Measurements from ENCODE around the gene MAP3K20.
A peak's percentile ranks its signal among the peaks of the same experiment; 100 is the strongest.
"Not testable (repeated sequence)": the region's sequence is repeated elsewhere in the genome, so short reads cannot be mapped to it uniquely, and the experiment has no call there.

MAP3K20 gene

DNA sequence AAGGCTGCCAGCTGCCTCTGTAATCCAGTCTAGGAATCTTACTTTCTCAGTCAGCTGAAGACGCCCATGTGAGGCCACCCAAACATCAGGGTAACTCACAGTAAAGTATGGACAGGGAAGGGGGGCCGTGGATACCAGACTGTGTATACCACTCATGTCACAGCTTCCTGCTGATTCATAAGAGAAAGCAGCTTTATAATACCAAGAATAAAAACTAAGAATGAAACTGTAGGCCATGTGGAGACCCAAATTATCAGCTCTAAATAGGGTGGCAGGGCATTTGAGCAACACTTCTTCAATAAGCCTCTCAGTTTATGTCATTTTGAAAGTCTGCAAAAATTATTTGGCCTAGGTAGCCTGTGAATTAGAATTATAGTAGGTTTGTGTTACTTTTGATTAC lies 164.0 kb downstream of the MAP3K20 start:
- no peak for DNase-seq

DNA sequence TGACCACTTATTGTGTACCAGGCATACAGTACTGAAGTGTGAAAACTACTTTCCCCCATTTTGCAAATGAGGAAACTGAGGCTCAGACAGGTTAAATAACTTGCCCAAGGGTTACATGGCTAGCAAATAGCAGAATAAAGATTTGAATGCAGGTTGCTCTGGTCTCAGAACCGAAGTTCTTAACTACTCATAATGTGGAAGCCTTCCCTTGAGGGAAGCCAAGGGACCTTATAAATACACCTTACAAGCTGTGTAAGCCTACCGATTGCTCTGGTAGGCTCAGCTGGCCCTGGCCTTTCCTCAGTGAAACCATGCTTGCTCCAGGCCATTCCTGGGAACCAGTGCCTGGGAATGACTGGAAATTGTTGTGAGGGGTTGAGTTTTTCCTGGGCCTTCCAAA lies 164.4 kb downstream of the MAP3K20 start:
- DNase-seq: no peak

DNA sequence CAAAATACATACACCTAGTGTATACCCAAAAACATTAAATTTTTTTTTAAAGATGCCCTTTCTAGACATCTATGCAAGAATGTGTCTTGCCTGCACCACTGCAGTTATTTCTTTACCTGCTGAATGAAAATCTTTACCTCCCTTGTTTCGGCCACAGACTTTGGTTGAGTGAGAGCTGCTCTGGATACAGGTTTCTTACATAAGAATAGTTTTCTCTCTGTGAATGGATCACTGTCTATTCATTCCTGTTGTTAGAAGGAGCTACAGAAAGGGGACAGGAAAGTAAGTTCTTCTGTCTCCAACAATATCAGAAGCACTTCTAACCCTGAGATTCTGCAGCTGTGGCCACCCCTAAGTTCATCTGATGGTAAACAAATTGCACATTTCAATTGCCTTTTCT lies 166.0 kb downstream of the MAP3K20 start:
- no peak for DNase-seq

DNA sequence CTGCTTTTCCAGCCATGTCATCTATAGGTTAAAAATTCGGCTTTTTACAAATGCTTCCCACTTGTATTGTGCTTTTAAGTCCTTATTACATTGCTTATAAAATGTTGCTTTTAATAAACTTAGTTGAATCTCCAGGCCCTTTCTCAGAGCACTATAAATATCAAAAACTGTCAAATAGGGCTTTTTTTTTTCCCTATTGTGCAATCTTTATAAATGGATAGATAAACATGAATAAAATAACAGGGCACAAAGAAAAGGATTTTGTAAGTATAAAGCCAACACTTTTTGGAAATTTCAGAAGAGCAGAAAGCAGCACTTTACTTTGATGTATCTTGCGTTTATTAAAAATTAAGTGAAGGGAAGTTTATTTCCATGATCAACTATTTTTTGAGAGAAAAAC lies 171.5 kb downstream of the MAP3K20 start:
- DNase-seq: no peak

DNA sequence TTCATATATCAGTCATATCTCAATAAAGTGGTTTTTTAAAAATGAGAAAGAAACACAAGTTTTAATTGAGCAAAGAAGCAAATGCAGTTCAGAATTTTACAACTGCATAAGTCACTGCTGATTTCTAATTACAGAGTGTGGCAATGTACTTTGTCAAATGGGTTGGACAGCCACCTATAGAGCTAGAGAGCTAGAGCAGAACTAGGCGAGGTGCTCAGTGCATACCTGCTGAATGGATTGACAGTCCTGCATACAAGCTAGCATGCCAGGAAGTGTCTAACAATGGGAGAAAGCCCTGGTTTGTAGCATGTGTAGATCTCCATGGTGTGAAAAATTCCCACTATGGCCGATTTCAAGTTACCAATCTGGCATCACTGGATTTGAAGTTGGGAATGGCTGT lies 172.7 kb downstream of the MAP3K20 start:
- no peak for DNase-seq

DNA sequence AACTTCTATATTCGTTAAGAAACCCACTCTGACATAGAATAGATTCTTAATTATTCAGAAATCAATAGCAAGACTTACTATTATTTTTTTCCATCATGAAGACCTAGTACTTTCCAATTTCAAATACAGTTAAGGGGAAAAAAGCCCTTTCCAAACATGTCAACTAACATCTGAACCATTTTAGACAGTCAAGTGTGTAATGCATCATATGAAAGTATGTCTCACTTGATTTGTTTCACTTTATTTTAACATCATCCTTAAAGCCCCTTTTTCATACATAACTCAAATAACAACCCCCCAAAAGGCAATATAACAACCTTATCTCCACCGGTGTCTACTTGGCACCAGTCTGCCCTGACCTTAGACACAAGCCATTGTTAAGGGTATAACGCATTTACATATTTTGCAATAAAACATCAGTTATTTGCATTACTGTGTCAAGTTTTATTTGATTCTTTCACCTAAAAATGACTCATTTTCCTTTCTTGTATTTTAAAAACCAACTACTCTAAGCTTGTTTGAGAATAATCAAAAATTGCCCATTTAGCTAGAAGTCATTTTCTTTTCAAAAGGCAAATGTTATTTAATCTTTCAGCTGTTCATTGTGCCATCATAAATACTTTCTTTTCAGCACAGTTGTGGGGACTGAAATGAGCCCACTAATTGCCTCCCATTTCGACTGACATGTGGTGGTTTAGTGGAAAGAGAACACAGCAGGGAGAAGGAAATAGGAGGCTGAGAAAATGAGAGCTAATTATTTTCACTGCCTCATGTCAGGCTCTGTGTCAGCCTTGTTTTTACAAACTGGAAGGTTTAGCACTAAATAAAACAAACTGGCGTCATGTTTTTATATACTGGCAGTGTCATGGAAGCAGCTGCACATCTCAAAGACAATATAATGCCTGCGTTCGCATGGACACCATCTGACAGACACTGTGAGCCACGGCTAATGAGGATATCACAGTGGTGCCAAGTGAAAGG lies 174.3 kb downstream of the MAP3K20 start:
- peak; percentile 43 for DNase-seq

DNA sequence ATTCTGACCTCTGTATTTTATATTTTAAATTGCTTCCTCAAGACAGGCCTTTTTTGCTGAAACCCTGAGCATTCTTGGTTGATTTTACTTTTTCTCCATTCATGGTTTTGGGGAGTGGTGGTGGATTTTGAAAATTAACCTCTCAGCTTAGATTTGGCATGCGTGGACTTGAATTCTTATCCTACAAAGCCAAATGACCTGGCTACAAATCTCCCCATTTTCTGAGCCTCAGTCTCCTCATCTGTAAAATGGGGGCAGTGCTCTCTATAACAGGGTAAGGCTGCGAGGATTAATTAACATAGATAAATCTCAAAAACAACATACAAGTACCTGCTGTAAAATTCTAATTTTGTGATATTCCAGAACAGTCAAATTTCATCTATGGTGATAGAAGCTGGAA lies 175.6 kb downstream of the MAP3K20 start:
- DNase-seq: no peak

DNA sequence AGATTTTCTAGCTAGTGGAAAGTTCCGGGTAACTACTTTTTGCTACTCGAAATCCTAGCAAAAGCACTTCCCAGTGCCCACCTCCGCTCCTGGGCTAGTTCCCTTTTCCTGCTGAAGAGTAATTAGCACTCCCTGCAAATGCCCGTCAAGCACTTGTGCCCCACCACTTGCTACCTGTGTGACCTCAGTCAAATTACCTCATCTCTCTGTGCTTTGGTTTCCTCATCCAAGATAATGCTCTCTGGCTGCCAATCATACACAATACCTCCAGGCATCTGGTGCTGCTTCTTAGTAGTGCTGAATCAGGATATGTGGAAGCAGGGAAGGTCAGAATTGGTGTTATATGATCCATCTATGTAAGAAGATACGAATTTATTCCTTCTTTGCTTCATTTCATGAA lies 176.9 kb downstream of the MAP3K20 start:
- DNase-seq: no peak

DNA sequence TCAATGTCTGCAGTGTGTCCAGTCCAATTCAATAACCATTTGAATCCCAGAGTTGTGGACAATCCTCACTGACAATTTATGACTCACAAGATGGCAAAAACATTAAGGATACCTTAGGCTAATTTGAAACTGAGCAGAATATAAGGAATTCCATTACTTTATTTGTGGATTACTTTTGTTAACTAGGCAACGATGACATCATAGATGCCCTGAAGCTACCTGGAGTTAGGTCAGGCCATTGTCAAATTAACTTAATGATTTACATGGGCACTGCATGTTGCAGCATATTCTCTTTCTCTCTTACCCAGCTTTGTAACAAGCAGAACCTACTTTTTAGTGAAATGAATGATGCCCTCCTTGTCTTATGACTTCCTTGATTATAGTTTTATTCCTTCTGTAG lies 179.0 kb downstream of the MAP3K20 start:
- no peak for DNase-seq

DNA sequence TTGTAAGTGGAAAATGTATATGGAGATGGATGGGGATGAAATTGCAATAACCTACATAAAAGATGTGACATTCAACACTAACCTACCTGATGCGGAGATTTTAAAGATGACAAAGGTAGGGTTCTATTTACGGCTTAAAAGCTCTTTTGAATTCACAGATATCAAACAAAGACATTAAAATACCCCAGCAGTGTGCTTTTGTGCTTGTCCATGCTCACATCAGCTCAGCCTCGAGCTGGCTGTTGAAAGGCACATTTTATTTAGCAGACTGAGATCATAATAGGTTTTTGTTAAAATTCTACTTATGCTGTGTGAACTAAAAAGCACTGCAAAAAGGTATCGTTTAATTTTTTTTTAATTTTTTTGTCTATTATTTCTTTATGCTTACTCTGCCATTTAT lies 183.1 kb downstream of the MAP3K20 start:
- DNase-seq: no peak

DNA sequence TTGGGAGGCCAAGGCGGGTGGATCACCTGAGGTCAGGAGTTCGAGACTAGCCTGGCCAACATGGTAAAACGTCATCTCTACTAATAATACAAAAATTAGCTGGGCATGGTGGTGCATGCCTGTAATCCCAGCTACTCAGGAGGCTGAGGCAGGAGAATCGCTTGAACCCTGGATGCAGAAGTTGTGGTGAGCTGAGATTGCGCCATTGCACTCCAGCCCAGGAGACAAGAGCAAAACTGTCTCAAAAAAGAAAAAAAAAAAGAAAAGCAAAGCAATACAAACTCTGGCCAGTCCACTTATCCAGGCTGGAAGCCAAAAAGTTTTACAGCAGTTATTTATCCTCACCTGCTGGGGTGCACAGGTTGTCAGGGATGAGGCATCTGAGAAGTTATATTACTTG lies 186.7 kb downstream of the MAP3K20 start:
- DNase-seq: not testable (repeated sequence)

DNA sequence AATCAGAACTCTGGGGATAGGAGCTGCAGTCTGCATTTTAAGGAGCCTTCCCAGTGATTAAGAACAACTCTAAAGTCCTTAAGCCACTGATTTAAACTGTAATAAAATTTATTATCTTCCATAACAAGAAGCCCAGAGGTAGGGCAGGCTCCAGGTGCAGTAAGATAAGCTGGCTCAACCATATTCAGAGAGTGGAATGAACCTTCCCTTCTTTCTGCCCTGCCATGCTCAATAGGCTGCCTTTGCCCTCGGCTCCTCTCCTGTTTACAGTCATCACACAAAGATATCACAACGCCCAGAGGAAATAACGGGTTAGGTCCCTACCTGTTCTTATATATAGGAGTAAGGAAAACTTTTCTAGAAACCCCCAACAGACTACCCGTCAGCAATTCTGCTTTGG lies 188.5 kb downstream of the MAP3K20 start:
- no peak for DNase-seq

DNA sequence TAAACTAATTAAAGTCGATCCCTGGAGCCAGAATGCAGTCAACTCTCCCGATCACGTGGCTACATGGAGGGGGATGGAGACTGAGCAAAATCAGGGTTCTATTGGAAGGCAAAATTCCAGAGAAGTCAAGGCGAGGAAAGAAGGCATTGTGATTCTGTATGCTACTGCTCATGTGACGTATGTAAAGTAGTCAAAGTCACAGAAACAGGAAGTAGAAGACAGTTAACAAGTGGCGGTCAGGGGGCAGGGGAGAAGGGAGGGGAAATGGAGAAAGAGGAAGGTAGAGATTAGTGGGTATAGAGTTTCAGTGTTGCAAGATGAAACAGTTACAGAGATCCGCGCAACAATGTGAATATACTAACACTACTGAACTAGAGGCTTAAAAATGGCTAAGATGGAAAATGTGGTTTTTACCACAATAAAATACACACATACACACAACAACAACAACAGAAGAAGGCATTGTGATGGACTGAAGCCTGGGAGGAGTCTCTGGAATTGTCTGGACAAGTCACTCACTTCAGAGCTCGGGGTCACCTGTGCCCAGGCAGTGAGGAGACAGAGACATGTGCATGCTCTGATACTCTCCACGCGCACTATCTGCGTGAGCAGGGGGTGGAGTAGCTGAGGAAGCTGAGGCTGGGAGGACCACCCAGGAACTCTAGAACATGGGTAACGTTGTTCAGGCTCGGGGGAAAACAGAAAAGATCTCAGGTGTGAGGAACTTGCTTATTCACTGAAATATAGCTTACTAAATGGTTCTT lies 189.1 kb downstream of the MAP3K20 start:
- no peak for DNase-seq

DNA sequence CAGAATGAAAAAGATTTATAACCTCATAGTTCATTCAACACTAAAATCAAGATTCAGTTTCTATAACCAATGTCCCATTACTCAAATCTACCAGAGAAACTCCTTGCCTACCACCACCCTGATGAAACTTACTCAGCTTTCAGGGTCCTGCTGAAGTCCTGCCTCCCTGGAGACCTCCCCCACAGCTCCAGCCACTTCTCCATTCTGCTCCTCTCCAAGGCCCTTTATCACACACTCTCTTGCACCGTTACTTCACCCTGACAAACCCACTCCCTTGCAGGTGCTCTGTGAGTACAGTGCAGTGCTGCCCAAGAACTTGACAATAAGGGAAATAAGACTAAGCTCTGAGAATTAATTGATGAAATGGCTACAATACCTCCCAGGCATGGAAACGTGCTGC lies 195.5 kb downstream of the MAP3K20 start:
- DNase-seq: no peak

DNA sequence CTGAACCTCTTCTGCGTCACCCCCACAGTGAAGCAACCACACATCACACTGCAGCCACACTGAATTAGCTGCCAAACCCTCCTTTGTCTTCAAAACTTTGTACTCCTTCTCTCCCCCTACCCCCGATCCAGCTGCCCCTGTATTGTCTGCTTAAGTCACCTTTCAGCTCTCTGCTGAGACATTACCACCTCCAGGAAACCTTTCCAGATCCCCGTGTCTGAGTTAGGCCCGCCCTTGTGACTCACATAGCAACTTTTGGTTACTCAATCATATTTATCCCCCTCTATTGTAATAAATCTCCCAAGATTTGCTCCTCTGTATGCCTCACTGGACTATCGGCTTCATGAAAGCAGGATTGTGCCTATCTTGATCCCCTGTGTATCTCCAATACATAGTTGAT lies 196.2 kb downstream of the MAP3K20 start:
- DNase-seq: no peak

DNA sequence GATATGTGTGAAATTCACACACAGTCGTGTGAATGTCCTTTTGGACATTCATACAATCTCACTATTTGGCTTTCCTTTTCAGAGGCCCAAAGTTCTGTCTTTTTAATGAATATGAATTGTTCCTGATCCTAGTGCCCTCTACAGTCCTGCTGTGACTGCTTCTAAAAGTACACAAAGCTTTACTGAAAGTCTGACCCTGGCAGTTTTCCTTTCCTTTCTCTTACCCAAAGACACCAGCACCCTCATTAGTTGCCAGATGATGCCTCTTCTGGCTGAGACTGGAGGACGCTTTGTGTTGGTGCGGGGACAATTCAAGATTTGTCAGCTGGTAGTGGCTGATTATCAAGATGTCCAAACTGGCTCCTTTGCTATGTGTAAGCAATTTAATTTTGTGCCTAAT lies 197.2 kb downstream of the MAP3K20 start:
- DNase-seq: no peak

DNA sequence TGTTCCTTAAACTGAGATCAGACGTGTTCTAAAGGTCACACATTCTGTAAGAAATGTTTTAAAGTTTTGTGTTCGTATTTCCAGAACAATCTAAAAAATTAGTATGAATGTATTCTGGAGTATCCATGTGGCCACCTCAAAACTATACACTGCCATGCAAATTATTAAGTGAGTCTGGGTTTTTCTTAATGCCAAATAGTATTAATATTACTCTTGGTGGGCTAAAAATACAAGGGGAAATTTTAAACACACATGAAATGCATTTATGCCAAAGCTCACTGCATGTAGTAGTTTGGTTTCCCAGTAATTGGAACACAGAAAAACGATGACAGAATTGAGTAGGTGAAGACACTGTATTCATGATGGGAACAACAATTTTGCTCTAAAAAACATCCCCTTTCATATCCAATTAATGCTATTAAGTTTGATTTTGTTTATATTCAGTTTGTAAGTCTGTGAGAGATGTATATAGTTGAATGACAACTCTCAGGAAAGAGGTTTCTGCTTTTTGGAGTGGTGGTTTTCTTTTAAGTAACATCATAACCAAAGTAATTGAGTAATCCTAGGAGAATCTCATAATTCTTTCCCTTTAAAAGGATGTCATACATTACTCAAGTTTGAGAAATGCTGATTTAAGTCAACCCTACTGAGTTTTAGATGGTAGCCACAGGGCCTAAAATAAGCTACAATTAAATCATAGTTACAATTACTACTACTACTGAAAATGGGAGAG lies 203.3 kb downstream of the MAP3K20 start:
- DNase-seq: no peak

DNA sequence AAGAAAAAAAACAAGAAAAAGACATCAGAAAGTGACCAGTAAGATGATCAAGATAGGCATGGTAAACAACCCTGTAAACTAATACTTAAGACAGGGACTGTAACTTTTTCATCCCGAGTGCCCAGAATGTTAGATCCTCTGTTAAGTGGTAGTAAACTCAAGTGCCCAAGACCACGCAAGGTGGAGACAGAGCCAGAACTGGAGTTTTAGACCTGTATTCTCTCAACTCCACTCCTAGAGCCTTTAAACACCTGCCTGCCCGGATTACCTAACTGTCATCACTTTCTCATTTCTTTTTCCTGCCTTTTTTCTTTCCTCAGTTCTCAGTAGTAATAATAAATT lies 203.9 kb downstream of the MAP3K20 start:
- DNase-seq: no peak

DNA sequence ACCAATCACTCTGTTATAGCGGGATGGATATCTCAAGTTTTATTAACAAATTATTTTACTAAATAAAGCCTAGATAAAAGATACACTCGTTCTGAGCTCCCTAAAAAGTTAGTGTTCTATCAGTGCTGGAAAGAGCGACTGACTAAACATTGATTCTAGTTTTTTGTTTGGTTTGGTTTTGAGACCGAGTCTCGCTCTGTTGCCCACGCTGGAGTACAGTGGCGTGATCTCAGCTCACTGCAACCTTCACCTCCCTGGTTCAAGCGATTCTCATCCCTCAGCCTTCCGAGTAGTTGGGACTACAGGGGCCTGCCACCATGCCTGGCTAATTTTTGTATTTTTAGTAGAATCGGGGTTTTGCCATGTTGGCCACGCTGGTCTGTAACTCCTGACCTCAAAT lies 205.2 kb downstream of the MAP3K20 start:
- no peak for DNase-seq

DNA sequence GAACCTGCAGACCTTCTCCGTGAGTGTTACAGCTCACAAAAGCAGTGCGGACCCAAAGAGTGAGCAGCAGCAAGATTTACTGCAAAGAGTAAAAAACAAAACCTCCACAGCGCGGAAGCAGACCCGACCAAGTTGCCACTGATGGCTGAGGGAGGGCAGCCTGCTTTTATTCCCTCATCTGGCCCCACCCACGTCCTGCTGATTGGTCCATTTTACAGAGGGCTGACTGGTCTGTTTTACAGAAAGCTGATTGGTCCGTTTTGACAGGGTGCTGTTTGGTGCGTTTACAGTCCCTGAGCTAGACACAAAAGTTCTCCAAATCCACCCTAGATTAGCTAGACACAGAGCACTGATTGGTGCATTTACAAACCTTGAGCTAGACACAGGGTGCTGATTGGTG lies 206.3 kb downstream of the MAP3K20 start:
- DNase-seq: not testable (repeated sequence)

DNA sequence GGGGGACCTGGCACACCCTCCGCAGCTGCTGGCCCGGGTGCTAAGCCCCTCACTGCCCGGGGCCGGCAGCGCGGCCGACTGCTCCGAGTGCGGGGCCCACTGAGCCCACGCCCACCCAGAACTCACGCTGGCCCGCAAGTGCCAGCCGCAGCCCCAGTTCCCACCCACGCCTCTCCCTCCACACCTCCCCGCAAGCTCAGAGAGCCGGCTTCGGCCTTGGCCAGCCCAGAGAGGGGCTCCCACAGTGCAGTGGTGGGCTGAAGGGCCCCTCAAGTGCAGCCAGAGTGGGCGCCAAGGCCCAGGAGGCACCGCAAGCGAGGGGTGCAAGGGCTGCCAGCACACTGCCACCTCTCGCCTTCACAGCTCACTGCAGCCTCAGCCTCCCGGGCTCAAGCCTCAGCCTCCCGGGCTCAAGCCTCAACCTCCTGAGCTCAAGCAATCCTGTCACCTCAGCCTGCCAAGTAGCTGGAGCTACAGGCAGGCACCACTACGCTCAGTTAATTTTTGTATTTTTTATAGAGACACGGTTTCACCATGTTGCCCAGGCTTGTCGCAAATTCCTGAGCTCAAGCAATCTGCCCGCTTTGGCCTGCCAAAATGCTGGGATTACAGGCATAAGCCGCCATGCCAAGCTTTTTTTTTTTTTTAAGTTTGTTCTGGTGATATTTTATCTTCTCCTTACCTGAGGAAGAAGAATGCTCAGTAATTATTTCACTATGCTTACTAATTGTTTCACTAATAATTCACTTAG lies 207.3 kb downstream of the MAP3K20 start:
- no peak for DNase-seq

DNA sequence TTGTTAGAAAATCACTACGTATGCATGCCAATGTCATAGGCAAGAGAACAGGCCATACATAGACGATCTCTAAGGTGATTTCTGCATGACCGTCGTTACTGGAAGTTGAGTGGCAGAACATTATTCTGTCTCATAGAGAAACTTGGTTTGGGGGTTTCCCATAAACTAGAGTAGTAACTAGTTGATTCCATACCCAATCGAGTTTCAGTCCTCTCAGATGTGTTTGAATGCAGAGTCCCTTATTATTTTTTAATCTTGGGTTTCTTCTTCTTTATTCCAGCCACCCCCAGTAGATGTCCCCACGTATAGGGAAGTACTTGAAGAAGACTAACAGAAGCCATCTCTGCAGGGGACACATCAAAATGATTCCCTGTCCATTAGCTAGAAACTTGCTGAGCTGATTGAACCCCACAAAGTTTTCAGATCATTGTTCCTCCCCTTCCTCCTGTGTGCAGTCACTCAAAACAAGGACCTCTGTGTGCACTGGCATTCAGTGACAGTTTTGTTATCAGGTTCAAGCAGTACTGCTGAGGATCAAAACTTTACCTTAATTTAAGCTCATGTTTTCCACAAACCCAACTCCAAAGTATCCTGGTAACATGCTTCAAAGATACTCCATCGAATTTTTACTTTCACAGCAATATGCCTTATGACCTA lies 210.6 kb downstream of the MAP3K20 start:
- DNase-seq: no peak

All from NCI-H2029 (cell line).